IMR-90 (cell line): Measurements from ENCODE around the gene KIRREL1.

Experiments
- CEBPB ChIP-seq: IDR thresholded peaks from 2 replicates; pipeline ENCODE4 v1.6.1; 2012; ENCODE audit warnings: low read depth, low read length, improper control_type of control experiment
- TF ChIP-seq, protein P1 (sequence below): conservative IDR thresholded peaks from 2 replicates; pipeline ENCODE4 v1.5.1; 2012; ENCODE audit warnings: mild to moderate bottlenecking, low read depth, low read length, improper control_type of control experiment

- TF ChIP-seq, protein P1, sequence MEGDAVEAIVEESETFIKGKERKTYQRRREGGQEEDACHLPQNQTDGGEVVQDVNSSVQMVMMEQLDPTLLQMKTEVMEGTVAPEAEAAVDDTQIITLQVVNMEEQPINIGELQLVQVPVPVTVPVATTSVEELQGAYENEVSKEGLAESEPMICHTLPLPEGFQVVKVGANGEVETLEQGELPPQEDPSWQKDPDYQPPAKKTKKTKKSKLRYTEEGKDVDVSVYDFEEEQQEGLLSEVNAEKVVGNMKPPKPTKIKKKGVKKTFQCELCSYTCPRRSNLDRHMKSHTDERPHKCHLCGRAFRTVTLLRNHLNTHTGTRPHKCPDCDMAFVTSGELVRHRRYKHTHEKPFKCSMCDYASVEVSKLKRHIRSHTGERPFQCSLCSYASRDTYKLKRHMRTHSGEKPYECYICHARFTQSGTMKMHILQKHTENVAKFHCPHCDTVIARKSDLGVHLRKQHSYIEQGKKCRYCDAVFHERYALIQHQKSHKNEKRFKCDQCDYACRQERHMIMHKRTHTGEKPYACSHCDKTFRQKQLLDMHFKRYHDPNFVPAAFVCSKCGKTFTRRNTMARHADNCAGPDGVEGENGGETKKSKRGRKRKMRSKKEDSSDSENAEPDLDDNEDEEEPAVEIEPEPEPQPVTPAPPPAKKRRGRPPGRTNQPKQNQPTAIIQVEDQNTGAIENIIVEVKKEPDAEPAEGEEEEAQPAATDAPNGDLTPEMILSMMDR: peak; percentile 12; the same call in 1 of the 2 replicates
- TF ChIP-seq CEBPB: no peak
These were observed 2.2 kb downstream of the KIRREL1 start for GRCh38 chr1:157995583-157996169.
